GM12801 (cell line): ENCODE results near the gene SLC27A6.

Experiments
- CTCF ChIP-seq: IDR thresholded peaks from one replicate; pipeline ENCODE4 v1.5.1; 2011; ENCODE audit warnings: control low read depth; ENCODE audit not compliant: insufficient read length; ENCODE audit errors: extremely low read depth

Gene SLC27A6

GRCh38 chr5:129051283-129051682 is 86.0 kb downstream of the SLC27A6 start:
- no peak for TF ChIP-seq CTCF

DNA sequence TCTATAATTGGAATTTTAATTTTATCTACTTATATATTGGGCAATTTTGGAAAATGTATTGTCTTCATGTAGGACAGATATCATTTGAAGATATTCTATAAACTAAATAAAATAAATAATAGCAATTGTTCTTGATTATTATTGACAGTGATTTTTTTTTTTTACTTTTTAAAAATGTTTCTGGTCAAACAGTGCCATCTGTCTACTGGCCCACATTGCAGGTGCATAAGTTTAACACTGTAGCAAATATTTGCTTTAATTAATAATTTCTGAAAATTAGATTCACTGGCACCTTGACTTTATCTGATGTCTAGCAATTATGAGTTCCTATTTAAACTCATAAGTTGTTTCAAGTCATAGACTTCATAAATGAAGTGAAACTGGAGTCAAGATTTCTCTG is 88.2 kb downstream of the SLC27A6 start:
- no peak for TF ChIP-seq CTCF

- TF ChIP-seq CTCF, result no peak
Observed at GRCh38 chr5:129057329-129057728, 92.0 kb downstream of the SLC27A6 start.

DNA sequence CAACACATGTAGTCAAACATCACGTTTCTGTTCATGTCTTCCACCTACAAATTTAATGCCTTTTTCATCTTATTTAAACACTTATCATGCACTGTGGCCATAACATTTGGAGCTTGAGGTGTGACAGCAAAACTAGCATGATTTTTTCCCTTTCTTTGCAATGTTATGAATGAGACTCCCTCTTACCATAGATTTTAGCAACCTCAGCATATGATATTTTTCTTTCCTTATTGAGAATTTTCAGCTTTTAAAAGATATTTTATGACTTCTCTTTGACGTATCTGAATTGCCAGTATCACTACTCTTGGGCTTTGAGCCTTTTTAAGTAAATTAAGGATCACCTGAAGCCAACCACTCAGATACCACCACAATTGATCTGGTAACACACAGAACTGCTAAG is 96.6 kb downstream of the SLC27A6 start:
- no peak for TF ChIP-seq CTCF

DNA sequence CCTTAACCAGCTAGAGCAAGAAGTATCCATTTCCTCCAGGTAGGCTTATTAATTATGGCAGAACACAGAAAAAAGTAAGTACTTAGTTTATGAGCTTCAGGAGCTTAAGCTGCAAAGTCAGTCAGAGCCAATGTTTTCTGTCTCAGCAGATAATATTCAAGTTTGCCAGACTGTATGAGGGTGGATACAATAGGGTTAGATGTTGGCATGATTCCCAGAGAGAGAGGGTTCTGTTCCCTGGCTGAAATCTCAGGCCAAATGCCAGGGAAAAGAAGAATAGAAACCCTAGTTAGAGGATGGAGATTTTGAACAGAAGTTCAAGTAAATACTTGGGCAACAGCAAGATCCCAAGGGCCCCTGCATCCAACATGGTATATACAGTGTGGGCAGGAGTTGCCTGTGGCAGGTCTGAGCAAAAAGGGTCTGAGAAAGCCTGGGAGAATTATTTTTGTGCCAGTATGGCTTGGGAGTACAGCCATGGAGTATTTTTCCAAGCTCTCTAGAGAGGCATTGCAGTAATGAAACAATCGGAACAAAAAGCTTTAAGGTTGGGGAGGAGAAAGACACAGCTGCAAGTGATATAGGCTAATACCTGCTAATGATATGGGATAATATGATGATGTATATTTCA is 98.3 kb downstream of the SLC27A6 start:
- no peak for TF ChIP-seq CTCF

- TF ChIP-seq CTCF, result no peak
Observed at GRCh38 chr5:129065721-129066120, 100.4 kb downstream of the SLC27A6 start.

DNA sequence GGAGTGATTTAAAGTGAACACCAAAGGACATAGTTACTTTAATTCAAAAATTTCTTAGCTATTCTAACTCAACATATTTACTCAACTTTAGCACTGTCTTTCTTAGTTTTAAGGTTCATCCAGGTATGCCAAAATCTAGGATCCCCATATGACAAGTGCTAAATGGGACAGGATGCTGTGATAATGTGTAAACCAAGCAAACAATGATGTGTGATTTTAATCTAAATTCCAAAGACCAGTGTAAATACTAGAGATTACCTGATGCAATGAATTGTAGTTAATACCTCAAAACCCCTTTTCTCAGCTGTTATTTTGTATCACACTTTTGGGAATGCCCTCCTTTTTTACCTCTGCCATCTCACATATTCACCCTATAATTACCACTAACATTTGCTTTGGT is 102.5 kb downstream of the SLC27A6 start:
- TF ChIP-seq CTCF, result no peak
